C4-2B (cell line): ENCODE measurements around the gene RASAL2.

Experiments
- H3K27ac ChIP-seq: fragments of 450-650 bp; 2 replicates; pipeline ENCODE4 v1.5.1; 2017
- ZFX ChIP-seq: fragments of 450-650 bp; IDR thresholded peaks from 2 replicates; pipeline ENCODE4 v1.6.1; 2017
- TF ChIP-seq, protein P1 (sequence below): fragments of 450-650 bp; conservative IDR thresholded peaks from 2 replicates; pipeline ENCODE4 v1.5.1; 2017; ENCODE audit warnings: mild to moderate bottlenecking

RASAL2 gene

DNA sequence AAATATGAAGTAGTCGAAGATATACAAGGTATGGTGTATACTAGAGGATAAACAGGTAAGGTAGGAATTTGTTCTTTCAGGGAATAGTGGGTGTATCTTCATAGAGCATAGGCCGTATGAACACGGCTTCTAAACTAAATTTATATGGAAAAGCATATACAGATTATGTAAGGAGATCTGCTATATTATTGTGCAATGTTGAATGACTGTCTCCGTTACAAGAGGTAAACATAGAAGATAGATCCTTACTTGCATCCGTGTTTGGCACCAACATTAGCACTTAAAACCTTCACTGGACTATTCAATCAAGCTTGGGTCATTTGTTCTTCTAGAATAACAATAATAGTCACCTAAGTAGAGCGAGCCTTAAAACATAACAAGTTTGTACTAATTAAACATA lies 357.0 kb downstream of the RASAL2 start:
- no peak for TF ChIP-seq ZFX
- TF ChIP-seq, protein P1, sequence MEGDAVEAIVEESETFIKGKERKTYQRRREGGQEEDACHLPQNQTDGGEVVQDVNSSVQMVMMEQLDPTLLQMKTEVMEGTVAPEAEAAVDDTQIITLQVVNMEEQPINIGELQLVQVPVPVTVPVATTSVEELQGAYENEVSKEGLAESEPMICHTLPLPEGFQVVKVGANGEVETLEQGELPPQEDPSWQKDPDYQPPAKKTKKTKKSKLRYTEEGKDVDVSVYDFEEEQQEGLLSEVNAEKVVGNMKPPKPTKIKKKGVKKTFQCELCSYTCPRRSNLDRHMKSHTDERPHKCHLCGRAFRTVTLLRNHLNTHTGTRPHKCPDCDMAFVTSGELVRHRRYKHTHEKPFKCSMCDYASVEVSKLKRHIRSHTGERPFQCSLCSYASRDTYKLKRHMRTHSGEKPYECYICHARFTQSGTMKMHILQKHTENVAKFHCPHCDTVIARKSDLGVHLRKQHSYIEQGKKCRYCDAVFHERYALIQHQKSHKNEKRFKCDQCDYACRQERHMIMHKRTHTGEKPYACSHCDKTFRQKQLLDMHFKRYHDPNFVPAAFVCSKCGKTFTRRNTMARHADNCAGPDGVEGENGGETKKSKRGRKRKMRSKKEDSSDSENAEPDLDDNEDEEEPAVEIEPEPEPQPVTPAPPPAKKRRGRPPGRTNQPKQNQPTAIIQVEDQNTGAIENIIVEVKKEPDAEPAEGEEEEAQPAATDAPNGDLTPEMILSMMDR, result no peak
- H3K27ac ChIP-seq, result no peak overlapping the region

DNA sequence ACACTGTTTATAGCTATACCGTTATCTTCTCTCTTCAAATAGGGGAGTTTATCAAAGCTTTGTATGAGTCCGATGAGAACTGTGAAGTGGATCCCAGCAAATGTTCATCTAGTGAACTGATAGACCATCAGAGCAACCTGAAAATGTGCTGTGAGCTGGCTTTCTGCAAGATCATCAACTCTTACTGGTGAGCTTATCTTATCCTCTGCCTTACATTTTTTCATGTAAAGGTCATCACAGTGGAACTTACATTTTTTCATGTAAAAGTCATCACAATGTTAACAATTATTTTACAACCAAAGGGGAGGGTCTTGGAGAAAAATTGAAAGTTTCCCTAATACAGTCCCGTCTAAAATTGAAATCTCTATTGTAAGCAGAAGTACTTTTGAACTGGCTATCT lies 357.6 kb downstream of the RASAL2 start:
- no peak overlapping the region for H3K27ac ChIP-seq
- TF ChIP-seq, protein P1, result no peak
- TF ChIP-seq ZFX, result no peak

DNA sequence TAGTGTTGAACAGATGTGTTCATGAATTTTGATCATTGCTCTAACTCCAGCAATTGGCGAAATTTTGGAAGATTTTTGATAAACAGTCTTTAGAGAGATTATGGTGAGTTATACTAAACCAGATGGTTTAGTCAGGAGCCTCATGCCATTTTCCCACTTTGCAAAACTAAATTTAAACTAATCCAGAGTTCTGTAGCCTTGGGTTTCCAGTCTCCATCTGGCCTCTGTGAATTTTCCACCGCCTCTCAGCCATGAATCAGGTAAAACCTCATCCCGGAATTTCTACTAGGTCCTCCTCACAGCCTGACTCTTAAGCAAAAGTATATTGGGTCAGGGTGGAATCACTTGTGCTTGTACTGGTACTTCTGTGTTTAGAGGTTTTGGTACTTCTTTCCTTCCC lies 358.1 kb downstream of the RASAL2 start:
- no peak overlapping the region for H3K27ac ChIP-seq
- no peak for TF ChIP-seq ZFX
- TF ChIP-seq, protein P1, result no peak

DNA sequence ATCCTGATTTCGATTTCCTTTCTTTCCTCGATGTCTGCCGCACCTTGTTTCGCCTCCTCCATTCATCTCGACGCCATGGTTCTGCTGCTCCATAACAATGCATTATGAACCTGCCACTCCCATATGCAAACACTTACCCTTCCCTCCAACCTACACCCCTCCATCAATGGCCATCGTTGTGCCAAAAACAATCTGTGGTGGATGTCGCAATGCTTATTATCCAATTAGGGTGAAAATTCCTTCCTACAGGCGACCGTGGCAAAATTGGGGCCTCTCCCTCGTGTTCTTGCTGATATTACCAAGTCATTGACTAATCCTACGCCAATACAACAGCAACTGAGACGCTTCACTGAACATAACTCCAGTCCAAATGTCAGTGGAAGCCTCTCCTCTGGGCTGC lies 362.6 kb downstream of the RASAL2 start:
- H3K27ac ChIP-seq, result no peak overlapping the region

DNA sequence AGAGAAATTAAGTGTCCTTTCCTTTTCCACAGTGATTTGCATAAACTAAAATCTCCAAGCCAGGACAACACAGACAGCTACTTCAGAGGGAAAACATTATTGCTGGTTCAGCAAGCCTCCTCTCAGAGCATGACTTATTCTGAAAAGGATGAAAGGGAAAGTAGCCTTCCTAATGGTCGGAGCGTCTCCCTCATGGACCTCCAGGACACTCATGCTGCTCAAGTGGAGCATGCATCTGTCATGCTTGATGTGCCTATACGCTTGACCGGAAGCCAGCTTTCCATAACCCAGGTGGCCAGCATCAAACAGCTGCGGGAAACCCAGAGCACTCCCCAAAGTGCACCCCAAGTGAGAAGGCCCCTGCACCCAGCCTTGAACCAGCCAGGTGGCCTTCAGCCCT lies 363.7 kb downstream of the RASAL2 start:
- H3K27ac ChIP-seq, result no peak overlapping the region
- TF ChIP-seq ZFX, result no peak
- TF ChIP-seq, protein P1, result no peak

More for the DNA sequence above, 362.6 kb downstream of the RASAL2 start:
- no peak for TF ChIP-seq ZFX
- TF ChIP-seq, protein P1, result no peak

DNA sequence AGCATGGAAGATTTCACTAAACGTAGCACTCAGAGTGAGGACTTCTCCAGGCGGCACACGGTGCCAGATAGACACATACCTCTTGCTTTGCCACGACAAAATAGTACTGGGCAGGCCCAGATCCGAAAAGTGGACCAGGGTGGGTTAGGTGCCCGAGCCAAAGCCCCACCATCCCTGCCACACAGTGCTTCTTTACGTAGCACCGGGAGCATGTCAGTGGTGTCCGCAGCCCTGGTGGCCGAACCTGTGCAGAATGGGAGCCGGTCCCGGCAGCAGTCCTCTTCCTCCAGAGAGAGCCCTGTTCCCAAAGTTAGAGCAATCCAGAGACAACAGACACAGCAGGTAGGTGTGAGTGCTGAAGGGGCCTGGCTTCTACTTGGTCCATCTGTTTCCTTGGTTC lies 364.3 kb downstream of the RASAL2 start:
- TF ChIP-seq, protein P1, result no peak
- no peak overlapping the region for H3K27ac ChIP-seq

DNA sequence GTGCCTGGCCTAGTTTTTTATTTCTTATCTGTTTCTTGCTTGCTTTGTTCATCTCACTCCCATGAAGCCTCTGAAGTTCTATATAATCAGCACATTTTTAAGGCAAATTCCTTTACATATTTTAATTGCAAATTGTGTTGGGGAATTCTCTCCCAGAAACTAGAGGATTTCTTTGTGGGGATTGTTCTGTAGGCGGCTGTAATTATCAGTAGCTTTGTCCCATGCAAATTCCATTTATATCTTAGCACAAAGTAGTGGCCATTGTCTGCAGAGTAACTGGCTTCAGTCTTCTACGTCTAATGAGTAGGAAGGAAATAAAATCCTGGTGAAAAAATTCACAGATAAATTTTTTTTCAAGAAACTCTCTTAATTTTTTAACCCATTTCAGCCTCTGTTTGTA lies 367.2 kb downstream of the RASAL2 start:
- TF ChIP-seq, protein P1, result no peak
- TF ChIP-seq ZFX, result no peak
- no peak overlapping the region for H3K27ac ChIP-seq
